Testis (tissue), 3 donors: ENCODE data around the gene TNS1. TPM values are rescaled to one million over a fixed set of nuclear protein-coding genes. Genes with fewer than 3 reads are reported as not detected.
"Not testable (repeated sequence)": the region's sequence is repeated elsewhere in the genome, so short reads cannot be mapped to it uniquely, and the experiment has no call there.

Source experiments
- DNase-seq: peaks from one replicate; pipeline ENCODE4 v3.0.0-alpha.2; 2019
- H3K27ac ChIP-seq, 2 donors: fragments of 200-600 bp; sonication (generic); one replicate each; pipeline ENCODE4 v1.5.1; 2019
- H3K27me3 ChIP-seq: fragments of 200-600 bp; sonication (generic); one replicate; pipeline ENCODE4 v1.5.1; 2019
- H3K36me3 ChIP-seq: fragments of 200-600 bp; sonication (generic); one replicate; pipeline ENCODE4 v1.5.1; 2017; ENCODE audit warnings: low read depth; ENCODE audit errors: missing control alignments
- H3K4me1 ChIP-seq: fragments of 200-600 bp; sonication (generic); one replicate; pipeline ENCODE4 v1.5.1; 2019
- H3K4me3 ChIP-seq, 2 donors: fragments of 200-600 bp; sonication (generic); one replicate each; pipeline ENCODE4 v1.5.1; 2017 to 2019
- H3K9me3 ChIP-seq: fragments of 200-600 bp; sonication (generic); one replicate; pipeline ENCODE4 v1.5.1; 2017
- POLR2A ChIP-seq: fragments of 450-650 bp; IDR thresholded peaks from one replicate; pipeline ENCODE4 v1.6.1; 2017; ENCODE audit warnings: antibody characterized with exemption, mild to moderate bottlenecking, moderate library complexity
- WGBS, 2 donors: methylation state at CpG; one replicate each; pipeline ENCODE4 v1.1.5; 2018; 5-methylcytosine and 5-hydroxymethylcytosine counted together
- intact Hi-C: fragments of 100-400 bp; cut with DNase I; formaldehyde crosslinking; loops from one replicate; pipeline ENCODE4 v1.15.1; 2023; ENCODE audit warnings: low total_unique reads
- polyA plus RNA-seq: library from polyadenylated mRNA; stranded (reverse); fragments of 350-450 nt; fragmentation: Illumina TruSeq; extraction: RNeasy Lipid Tissue Mini Kit (QIAGEN cat#74804); gene quantifications from one replicate; pipeline ENCODE4 v1.2.3, GENCODE V29; 2014; ENCODE audit warnings: low read depth, low replicate concordance; ENCODE audit not compliant: insufficient read depth
- total RNA-seq, 2 donors: library from RNA; depleted of rRNA; stranded (reverse); fragments of >200 nt; gene quantifications; one replicate each; pipeline ENCODE4 v1.2.3, GENCODE V29; 2016
- TF ChIP-seq, protein P1 (sequence below), 3 experiments: fragments of 450-650 bp in 2 of 3; fragments of 200-600 bp in 1 of 3; sonication (generic) in 1 of 3; IDR thresholded peaks; one replicate each; pipeline ENCODE4 v1.5.1; 2016 to 2019; ENCODE audit warnings: antibody characterized with exemption in 3 of 3, mild to moderate bottlenecking in 2 of 3, moderate library complexity in 1 of 3

TNS1 gene
- total and polyA plus RNA-seq, 3 donors from 2014 or later = 75.9 to 256 (median 227) TPM

DNA sequence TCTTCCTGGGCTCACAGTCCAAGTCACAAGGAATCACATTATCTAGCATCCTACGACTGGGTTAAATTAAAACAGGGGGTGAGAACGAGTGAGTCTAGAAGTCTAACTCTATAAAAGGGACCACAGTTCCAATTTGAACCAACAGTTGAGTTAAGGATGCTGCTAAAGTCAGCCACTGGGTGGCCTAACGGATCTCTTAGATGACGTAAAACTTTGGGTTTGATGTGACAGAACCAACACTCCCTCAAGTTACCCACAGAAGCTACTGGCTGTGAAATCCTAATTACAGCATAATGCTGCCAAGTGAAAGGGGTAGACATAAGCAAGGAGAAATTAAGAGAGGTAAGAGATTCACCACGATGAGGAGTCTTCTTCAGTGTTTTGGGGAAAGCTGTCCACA is 33.6 kb upstream of the TNS1 start:
- Histone ChIP-seq H3K9me3 (no peaks in the 10 kb centered on the region), H3K27me3 (no peaks in the 10 kb centered on the region), H3K4me1 (no peaks in the 10 kb centered on the region), H3K4me3 (no peak overlapping the region), H3K27ac (no peak overlapping the region), H3K36me3 (no peaks in the 10 kb centered on the region)
- WGBS, 2 donors = 78 to 83% methylated on average over 5 of the region's 5 CpGs
- DNase-seq = no peak
- TF ChIP-seq POLR2A = no peak
- TF ChIP-seq, protein P1, sequence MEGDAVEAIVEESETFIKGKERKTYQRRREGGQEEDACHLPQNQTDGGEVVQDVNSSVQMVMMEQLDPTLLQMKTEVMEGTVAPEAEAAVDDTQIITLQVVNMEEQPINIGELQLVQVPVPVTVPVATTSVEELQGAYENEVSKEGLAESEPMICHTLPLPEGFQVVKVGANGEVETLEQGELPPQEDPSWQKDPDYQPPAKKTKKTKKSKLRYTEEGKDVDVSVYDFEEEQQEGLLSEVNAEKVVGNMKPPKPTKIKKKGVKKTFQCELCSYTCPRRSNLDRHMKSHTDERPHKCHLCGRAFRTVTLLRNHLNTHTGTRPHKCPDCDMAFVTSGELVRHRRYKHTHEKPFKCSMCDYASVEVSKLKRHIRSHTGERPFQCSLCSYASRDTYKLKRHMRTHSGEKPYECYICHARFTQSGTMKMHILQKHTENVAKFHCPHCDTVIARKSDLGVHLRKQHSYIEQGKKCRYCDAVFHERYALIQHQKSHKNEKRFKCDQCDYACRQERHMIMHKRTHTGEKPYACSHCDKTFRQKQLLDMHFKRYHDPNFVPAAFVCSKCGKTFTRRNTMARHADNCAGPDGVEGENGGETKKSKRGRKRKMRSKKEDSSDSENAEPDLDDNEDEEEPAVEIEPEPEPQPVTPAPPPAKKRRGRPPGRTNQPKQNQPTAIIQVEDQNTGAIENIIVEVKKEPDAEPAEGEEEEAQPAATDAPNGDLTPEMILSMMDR (IDR thresholded peaks at IDR 0.05) = no peak
- intact Hi-C loops = no loop called here

DNA sequence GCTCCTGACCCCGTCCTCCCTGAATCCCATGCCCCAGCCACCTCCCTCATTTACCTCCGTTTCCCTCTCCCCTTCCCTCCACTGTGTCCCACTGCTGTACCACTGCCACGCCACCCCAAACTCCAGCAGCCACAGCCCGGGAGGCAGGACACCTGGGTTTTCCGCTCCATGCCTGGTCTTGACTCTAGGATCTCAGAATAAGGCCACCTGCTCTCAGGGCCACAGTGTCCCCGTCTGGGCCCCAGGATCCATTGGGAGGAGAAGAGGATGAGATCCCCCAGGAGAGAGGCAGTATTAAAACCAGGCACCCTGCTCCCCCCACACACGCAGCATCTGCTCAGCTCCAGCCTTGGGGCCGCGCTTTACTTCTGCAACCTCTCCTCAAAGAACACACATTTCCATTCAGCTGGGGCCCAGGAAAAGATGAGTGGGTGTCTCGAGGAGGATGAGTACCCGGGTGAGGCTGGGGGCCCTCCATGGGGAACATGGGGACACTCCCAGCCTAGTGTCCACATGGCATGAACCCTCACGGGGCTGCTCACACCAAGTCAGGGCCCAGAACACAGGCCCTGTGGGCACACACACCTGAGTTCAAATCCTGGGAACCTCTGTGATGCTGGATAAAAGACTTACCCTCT is 32.8 kb upstream of the TNS1 start:
- Histone ChIP-seq H3K9me3 (no peaks in the 10 kb centered on the region), H3K36me3 (no peaks in the 10 kb centered on the region), H3K4me1 (no peaks in the 10 kb centered on the region), H3K27me3 (no peaks in the 10 kb centered on the region), H3K27ac (no peak overlapping the region), H3K4me3 (no peak overlapping the region)
- TF ChIP-seq, protein P1 (IDR thresholded peaks at IDR 0.05) = no peak
- no peak for TF ChIP-seq POLR2A
- 82 to 84% methylated on average over 11 to 12 of the region's 12 CpGs for WGBS, 2 donors
- intact Hi-C loops = no loop called here
- DNase-seq = no peak

DNA sequence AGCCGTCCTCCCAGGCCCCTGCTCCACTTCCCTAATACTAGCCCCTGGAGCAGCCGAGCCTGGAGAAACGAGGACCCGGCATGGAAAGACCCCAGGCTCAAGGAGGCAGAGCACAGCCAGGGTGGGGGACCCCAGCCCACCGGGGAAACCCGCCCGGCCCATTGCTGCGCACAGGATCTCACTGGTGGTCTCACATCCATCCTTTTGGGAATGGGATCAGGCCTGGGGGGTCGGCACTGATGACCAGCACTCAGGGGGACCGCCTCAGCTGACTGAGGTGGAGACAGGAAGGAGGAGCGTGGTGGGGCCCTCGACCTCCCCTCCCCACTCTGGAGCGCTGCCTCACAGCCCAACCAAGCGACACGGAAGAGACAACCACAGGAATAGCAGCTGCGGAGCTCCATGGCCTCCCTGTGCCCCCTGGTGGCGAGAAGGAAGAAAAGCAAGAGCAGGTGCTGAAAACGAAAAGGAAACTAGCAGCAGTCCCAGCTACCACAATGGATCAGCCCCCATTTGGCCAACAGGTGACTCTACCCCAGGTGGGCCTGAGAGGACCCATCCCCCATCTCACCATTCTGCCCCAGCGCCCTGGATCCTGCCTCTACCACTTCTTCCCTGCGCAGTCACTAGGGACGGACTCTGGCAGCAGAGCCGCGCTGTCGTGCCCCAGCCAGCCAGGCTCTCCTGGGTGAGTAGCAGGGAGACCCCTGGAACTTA is 31.9 kb upstream of the TNS1 start:
- H3K36me3 ChIP-seq, H3K27me3 ChIP-seq, H3K4me3 ChIP-seq, H3K27ac ChIP-seq, intact Hi-C loops, H3K9me3 ChIP-seq, H3K4me1 ChIP-seq: not testable (repeated sequence)
- TF ChIP-seq, protein P1 (IDR thresholded peaks at IDR 0.05) = peak; percentile 56 to 66 (median 61)
- WGBS, 2 donors = 7 to 28% methylated on average over 13 to 24 of the region's 24 CpGs
- DNase-seq = peak; percentile 63

DNA sequence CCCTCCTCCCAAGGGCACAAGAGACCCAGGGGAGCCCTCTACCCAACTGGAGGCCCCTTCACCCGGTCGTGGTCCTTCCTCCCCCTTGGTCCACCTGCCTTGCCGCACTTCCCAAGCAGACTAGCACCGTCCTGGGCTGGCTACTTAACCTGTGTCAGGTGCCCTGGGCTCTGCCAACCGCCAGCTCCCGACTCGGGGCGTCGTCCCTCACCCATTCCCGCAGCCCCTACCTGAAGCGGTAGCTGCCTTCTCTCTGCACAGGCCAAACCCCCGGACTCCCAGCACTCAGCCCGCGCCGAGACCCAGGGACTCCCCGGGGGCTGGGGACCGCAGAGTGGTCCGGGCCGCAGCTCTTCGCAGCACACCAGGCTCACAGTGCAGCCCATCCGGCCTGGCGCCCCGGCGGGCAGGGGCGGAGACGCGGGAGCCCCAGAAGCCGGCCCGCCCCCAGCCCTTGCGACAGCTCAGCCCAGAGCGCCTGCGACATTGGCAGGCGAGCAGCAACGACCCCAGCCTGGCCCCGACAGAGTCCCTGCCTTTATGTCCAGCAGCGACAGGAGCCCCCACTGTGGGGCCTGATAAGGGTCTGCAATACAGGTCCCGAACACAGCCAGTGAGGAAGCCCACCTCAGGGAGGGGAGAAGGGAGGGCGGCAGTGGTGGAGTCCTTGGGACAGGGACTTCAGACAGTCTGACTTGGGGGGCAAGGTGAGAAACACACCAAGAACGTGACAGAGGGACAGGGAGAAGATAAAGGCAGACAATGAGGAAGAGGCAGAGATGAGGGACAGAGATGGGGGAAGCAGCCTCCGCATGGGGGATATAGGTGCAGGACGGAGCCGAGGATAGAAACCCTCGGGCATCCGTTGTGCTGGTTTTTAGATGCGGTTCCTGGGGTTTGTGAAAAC is 31.0 kb upstream of the TNS1 start:
- H3K4me1 ChIP-seq = no peaks in the 10 kb centered on the region
- H3K27ac ChIP-seq = no peak overlapping the region
- no peaks in the 10 kb centered on the region for H3K9me3 ChIP-seq
- no peak for DNase-seq
- no peaks in the 10 kb centered on the region for H3K36me3 ChIP-seq
- no peak overlapping the region for H3K4me3 ChIP-seq
- WGBS, 2 donors = 45 to 62% methylated on average over 19 to 45 of the region's 45 CpGs
- TF ChIP-seq POLR2A = no peak
- TF ChIP-seq, protein P1 (IDR thresholded peaks at IDR 0.05) = no peak
- no peaks in the 10 kb centered on the region for H3K27me3 ChIP-seq
- intact Hi-C loops = no loop called here
